ENCODE measurements around the gene TOP1.
A peak's percentile ranks its signal among the peaks of the same experiment; 100 is the strongest.

The TOP1 gene

DNA sequence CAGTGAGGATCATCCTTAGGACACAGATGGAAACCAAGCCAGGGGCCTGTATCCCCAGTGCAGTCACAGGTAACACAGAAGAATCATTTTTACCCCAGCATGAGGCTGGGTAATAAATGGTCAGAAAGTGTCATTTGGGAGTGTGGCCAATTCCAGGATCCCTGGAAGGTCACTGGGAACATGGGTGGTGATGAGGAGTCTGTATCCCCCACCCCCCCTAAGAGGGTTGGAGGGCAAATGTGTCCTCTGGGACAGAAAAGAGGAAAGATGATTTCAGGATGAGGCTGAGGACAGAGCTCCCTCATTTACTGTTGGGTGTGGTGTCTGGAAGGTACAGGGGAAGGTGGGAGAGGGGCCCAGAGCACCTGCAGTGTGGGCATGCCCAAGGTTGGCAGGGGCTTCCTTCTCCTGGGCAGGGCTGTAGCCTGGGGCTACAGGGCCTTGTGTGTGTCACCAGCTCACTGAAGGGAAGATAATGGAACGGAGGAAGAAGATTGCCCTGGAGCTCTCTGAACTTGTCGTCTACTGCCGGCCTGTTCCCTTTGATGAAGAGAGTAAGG is 143.2 kb downstream of the TOP1 start:
- DNase-seq = no peak

DNA sequence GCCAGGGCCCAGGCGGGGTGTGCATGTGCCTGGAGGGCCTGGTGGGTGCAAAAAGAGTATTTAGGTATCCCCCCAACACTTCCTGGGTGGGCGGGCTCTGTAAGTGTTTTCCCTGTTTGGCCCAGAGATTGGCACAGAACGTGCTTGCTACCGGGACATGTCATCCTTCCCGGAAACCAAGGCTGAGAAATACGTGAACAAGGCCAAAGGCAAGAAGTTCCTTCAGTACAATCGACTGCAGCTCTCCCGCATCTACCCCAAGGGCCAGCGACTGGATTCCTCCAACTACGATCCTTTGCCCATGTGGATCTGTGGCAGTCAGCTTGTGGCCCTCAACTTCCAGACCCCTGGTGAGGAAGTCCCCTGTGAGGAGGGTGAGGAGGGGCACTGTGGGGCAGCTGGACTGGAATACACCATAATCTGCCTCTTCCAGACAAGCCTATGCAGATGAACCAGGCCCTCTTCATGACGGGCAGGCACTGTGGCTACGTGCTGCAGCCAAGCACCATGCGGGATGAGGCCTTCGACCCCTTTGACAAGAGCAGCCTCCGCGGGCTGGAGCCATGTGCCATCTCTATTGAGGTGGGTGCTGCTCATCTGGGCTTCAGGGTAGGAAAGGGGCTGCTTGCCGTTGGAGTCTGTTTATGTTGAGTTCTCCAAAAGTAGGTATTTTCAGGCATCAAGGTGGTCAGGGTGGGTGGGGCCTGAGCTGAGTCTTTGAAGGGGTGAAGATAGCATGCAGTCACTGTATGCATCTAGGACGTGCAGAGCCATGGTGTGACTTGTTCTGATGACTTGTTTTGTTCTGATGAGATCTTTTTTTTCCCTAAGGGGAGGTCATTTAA is 143.9 kb downstream of the TOP1 start:
- no peak for DNase-seq

- DNase-seq = peak; percentile 53
Observed at GRCh38 chr20:41173161-41173721, 144.6 kb downstream of the TOP1 start.

- no peak for DNase-seq
Observed at GRCh38 chr20:41173791-41174341, 145.2 kb downstream of the TOP1 start.
